DOHH2 (cell line): Measurements from ENCODE around the gene DERA.
"Not testable (repeated sequence)": the region's sequence is repeated elsewhere in the genome, so short reads cannot be mapped to it uniquely, and the experiment has no call there.

Experiments used
- H3F3A ChIP-seq: fragments of 200-600 bp; sonication (generic), shearing (Covaris generic); 2 replicates; pipeline ENCODE4 v1.6.0; 2016; ENCODE audit warnings: antibody characterized with exemption, mild to moderate bottlenecking; ENCODE audit not compliant: control insufficient read depth, insufficient read depth
- H3K27ac ChIP-seq: fragments of 200-600 bp; sonication (generic); 2 replicates; pipeline ENCODE4 v1.5.1; 2014; ENCODE audit warnings: low read depth, mild to moderate bottlenecking, low read length, moderate library complexity
- H3K27me3 ChIP-seq: fragments of 200-600 bp; sonication (generic); 2 replicates; pipeline ENCODE4 v1.6.1; 2014; ENCODE audit warnings: mild to moderate bottlenecking, low read length, mixed read lengths; ENCODE audit not compliant: control insufficient read depth
- H3K36me3 ChIP-seq: fragments of 200-600 bp; sonication (generic); 2 replicates; pipeline ENCODE4 v1.6.1; 2014; ENCODE audit warnings: mild to moderate bottlenecking, low read length, moderate library complexity, mixed read lengths; ENCODE audit not compliant: control insufficient read depth
- H3K4me1 ChIP-seq: fragments of 200-600 bp; sonication (generic); 2 replicates; pipeline ENCODE4 v1.6.1; 2014; ENCODE audit warnings: mild to moderate bottlenecking, low read length, mixed read lengths; ENCODE audit not compliant: control insufficient read depth
- H3K4me2 ChIP-seq: fragments of 200-600 bp; sonication (generic); 2 replicates; pipeline ENCODE4 v1.6.0; 2014; ENCODE audit warnings: mild to moderate bottlenecking, low read length, moderate library complexity
- H3K4me3 ChIP-seq: fragments of 200-600 bp; sonication (generic); 2 replicates; pipeline ENCODE4 v1.5.1; 2014; ENCODE audit warnings: mild to moderate bottlenecking, low read length, mixed read lengths
- H3K79me2 ChIP-seq: fragments of 200-600 bp; sonication (generic); 2 replicates; pipeline ENCODE4 v1.6.1; 2014; ENCODE audit warnings: mild to moderate bottlenecking, low read length, mixed read lengths; ENCODE audit not compliant: control insufficient read depth
- H3K9me2 ChIP-seq: fragments of 200-600 bp; sonication (generic); replicated peaks from 2 replicates; pipeline ENCODE4 v1.6.1; 2014; ENCODE audit warnings: mild to moderate bottlenecking, low read length, mixed read lengths; ENCODE audit not compliant: control insufficient read depth
- H3K9me3 ChIP-seq: fragments of 200-600 bp; sonication (generic); 2 replicates; pipeline ENCODE4 v1.6.1; 2014; ENCODE audit warnings: antibody characterized with exemption, low read length, mixed read lengths; ENCODE audit not compliant: control insufficient read depth, insufficient read depth
- H4K20me1 ChIP-seq: fragments of 200-600 bp; sonication (generic); 2 replicates; pipeline ENCODE4 v1.6.0; 2014; ENCODE audit warnings: low read depth, mild to moderate bottlenecking, antibody characterized with exemption, low read length, moderate library complexity; ENCODE audit not compliant: control insufficient read depth, insufficient read depth
- CTCF ChIP-seq: fragments of 200-600 bp; sonication (generic); IDR thresholded peaks from one replicate; pipeline ENCODE4 v1.5.1; 2014; ENCODE audit warnings: antibody characterized with exemption, mild to moderate bottlenecking, low read depth, low read length; ENCODE audit not compliant: poor library complexity, severe bottlenecking
- EZH2phosphoT487 ChIP-seq: fragments of 200-600 bp; sonication (generic); IDR thresholded peaks from 2 replicates; pipeline ENCODE4 v1.6.1; 2017; ENCODE audit warnings: borderline replicate concordance, mild to moderate bottlenecking, antibody characterized with exemption, low read length, moderate library complexity, mixed read lengths

The DERA gene

GRCh38 chr12:15904378-15904920 is 6.7 kb upstream of the DERA start:
- H3F3A ChIP-seq, result peaks cover 17% of the 10 kb centered on the region
- H3K4me2 ChIP-seq, result no peak overlapping the region
- H3K27me3 ChIP-seq, result no peaks in the 10 kb centered on the region
- no peaks in the 10 kb centered on the region for H3K9me2 ChIP-seq
- no peaks in the 10 kb centered on the region for H3K9me3 ChIP-seq
- no peak for TF ChIP-seq CTCF
- no peak for TF ChIP-seq EZH2phosphoT487
- H3K79me2 ChIP-seq, result no peaks in the 10 kb centered on the region
- no peak overlapping the region for H3K27ac ChIP-seq
- H3K4me3 ChIP-seq, result no peak overlapping the region
- H4K20me1 ChIP-seq, result no peaks in the 10 kb centered on the region
- H3K4me1 ChIP-seq, result no peaks in the 10 kb centered on the region
- peaks cover 74% of the 10 kb centered on the region for H3K36me3 ChIP-seq

DNA sequence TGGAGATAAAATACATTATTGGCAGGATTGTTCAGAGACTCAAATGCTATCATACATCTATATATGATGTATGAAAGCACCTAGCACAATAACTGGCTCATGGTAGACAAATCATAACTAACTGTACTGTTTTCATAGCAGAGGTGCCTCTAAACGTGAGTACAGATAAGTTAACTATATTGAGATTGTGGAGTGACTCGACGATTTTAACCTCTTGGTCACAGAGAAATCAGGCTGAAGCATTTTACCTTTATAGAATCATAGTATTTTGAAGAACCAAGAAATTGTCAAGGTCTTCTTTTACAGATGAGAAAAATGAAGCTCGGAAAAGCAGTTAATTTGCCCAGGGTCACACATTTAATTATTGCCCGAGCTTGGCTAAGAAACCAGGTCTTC is 666 bp upstream of the DERA start:
- Histone ChIP-seq H3K27me3 (no peaks in the 10 kb centered on the region), H3K27ac (no peak overlapping the region), H3K79me2 (peaks cover 25% of the 10 kb centered on the region), H3K9me2 (no peaks in the 10 kb centered on the region), H3K4me1 (peaks cover 21% of the 10 kb centered on the region), H3F3A (peaks cover 19% of the 10 kb centered on the region), H3K9me3 (no peaks in the 10 kb centered on the region), H3K36me3 (peaks cover 20% of the 10 kb centered on the region), H3K4me2 (peak overlapping the region; percentile 74), H3K4me3 (peak overlapping the region; percentile 90), H4K20me1 (no peaks in the 10 kb centered on the region)
- TF ChIP-seq EZH2phosphoT487, result no peak
- TF ChIP-seq CTCF, result no peak

- Histone ChIP-seq H3F3A (peaks cover 19% of the 10 kb centered on the region), H3K4me1 (peaks cover 21% of the 10 kb centered on the region), H3K4me2 (peak overlapping the region; percentile 74), H3K79me2 (peaks cover 29% of the 10 kb centered on the region), H3K4me3 (peak overlapping the region; percentile 90), H3K27ac (peak overlapping the region; percentile 53)
- H3K9me2 ChIP-seq, H3K36me3 ChIP-seq, H4K20me1 ChIP-seq, H3K9me3 ChIP-seq, H3K27me3 ChIP-seq: not testable (repeated sequence)
These were observed 799 bp downstream of the DERA start for GRCh38 chr12:15911931-15912330.

GRCh38 chr12:15914131-15914530 is 3.0 kb downstream of the DERA start:
- not testable (repeated sequence) for H3K9me3 ChIP-seq, H3K9me2 ChIP-seq, H3K4me2 ChIP-seq, H3K4me3 ChIP-seq, H3K27me3 ChIP-seq, H3K27ac ChIP-seq, H3K36me3 ChIP-seq, H4K20me1 ChIP-seq
- H3K4me1 ChIP-seq, result peaks cover 21% of the 10 kb centered on the region
- H3F3A ChIP-seq, result peaks cover 11% of the 10 kb centered on the region
- H3K79me2 ChIP-seq, result peaks cover 29% of the 10 kb centered on the region
